GM23338 (cell line): Measurements from ENCODE around the gene METTL14.

Experiments used
- CREB1 ChIP-seq: fragments of 250-450 bp; sonication (Bioruptor Pico); IDR thresholded peaks from 2 replicates; pipeline ENCODE4 v1.5.0; 2020; ENCODE audit warnings: low read depth, mild to moderate bottlenecking, moderate library complexity
- CTCF ChIP-seq, 2 experiments: fragments of 200-600 bp in 1 of 2; sonication (generic) in 1 of 2; conservative IDR thresholded peaks; 2 replicates each; pipeline versions ENCODE4 v1.5.1 to v1.6.1; 2016 to 2017; ENCODE audit warnings: antibody characterized with exemption in 2 of 2, low read depth in 2 of 2, mild to moderate bottlenecking in 2 of 2, moderate library complexity in 1 of 2
- EZH2 ChIP-seq: fragments of 200-600 bp; sonication (generic); IDR thresholded peaks from one replicate; pipeline ENCODE4 v1.8.0; 2017; ENCODE audit warnings: antibody characterized with exemption, mild to moderate bottlenecking, low read depth; ENCODE audit not compliant: unreplicated experiment
- EZH2phosphoT487 ChIP-seq: fragments of 200-600 bp; sonication (generic); IDR thresholded peaks from one replicate; pipeline ENCODE4 v1.8.1; 2018; ENCODE audit warnings: antibody characterized with exemption; ENCODE audit not compliant: unreplicated experiment
- JUNB ChIP-seq: IDR thresholded peaks from one replicate; pipeline ENCODE4 v1.6.1; 2016; ENCODE audit warnings: antibody characterized with exemption; ENCODE audit not compliant: unreplicated experiment
- NANOG ChIP-seq: IDR thresholded peaks from 2 replicates; pipeline ENCODE4 v1.6.1; 2016; ENCODE audit warnings: antibody characterized with exemption, borderline replicate concordance
- POLR2AphosphoS5 ChIP-seq: IDR thresholded peaks from 2 replicates; pipeline ENCODE4 v1.6.1; 2016; ENCODE audit warnings: antibody characterized with exemption, low read depth
- REST ChIP-seq: IDR thresholded peaks from one replicate; pipeline ENCODE4 v1.6.1; 2018; ENCODE audit warnings: antibody characterized with exemption; ENCODE audit not compliant: unreplicated experiment
- ZNF114 ChIP-seq: fragments of 250-450 bp; sonication (Bioruptor Pico); IDR thresholded peaks from 2 replicates; pipeline ENCODE4 v1.5.0; 2020; ENCODE audit warnings: mild to moderate bottlenecking, moderate library complexity
- ZNF331 ChIP-seq: fragments of 250-450 bp; sonication (Bioruptor Pico); IDR thresholded peaks from 2 replicates; pipeline ENCODE4 v1.5.0; 2020; ENCODE audit warnings: low read depth, mild to moderate bottlenecking, moderate library complexity
- ZNF462 ChIP-seq: fragments of 250-450 bp; sonication (Bioruptor Pico); IDR thresholded peaks from 2 replicates; pipeline ENCODE4 v1.5.0; 2020; ENCODE audit warnings: mild to moderate bottlenecking, moderate library complexity

- TF ChIP-seq CTCF (conservative IDR thresholded peaks at IDR 0.05; ENCODE audit: low read depth in 2 of 2) = no peak
- no peak for TF ChIP-seq EZH2
- TF ChIP-seq POLR2AphosphoS5 = peak; percentile 73; the same call in 1 of the 2 replicates
- no peak for TF ChIP-seq REST
- TF ChIP-seq CREB1 (CRISPR knock-in tag) = peak; percentile 94
- no peak for TF ChIP-seq EZH2phosphoT487
- peak; percentile 36 for TF ChIP-seq JUNB
- no peak for TF ChIP-seq ZNF331
- TF ChIP-seq ZNF462 (CRISPR knock-in tag) = no peak
- TF ChIP-seq ZNF114 (CRISPR knock-in tag) = no peak
- TF ChIP-seq NANOG = no peak
Measured at GRCh38 chr4:118684873-118685811, at the start of gene METTL14.
